HG03460 (cell line): ENCODE measurements around the gene CERT1.

Experiments used
- ATAC-seq: cut with Tn5 transposase; IDR thresholded peaks from one replicate; pipeline ENCODE4 v1.9.1; 2021; ENCODE audit not compliant: unreplicated experiment

Gene CERT1

GRCh38 chr5:75412111-75412990 is 99.1 kb downstream of the CERT1 start:
- ATAC-seq = no peak

- no peak for ATAC-seq
These were observed 106.1 kb downstream of the CERT1 start for GRCh38 chr5:75405296-75405695.

GRCh38 chr5:75395277-75395676 is 116.2 kb downstream of the CERT1 start:
- no peak for ATAC-seq

- ATAC-seq = no peak
These were observed 122.0 kb downstream of the CERT1 start for GRCh38 chr5:75389430-75389829.

- no peak for ATAC-seq
These were observed 123.6 kb downstream of the CERT1 start for GRCh38 chr5:75387806-75388205.

GRCh38 chr5:75384218-75384617 is 127.2 kb downstream of the CERT1 start:
- no peak for ATAC-seq

- no peak for ATAC-seq
These were observed 130.0 kb downstream of the CERT1 start for GRCh38 chr5:75381456-75381855.

GRCh38 chr5:75380099-75380498 is 131.3 kb downstream of the CERT1 start:
- ATAC-seq = no peak

GRCh38 chr5:75375414-75375813 is 136.0 kb downstream of the CERT1 start:
- no peak for ATAC-seq

GRCh38 chr5:75374394-75374814 is 137.0 kb downstream of the CERT1 start:
- no peak for ATAC-seq

- no peak for ATAC-seq
These were observed 137.6 kb downstream of the CERT1 start for GRCh38 chr5:75373862-75374261.

GRCh38 chr5:75368391-75368790 is 143.0 kb downstream of the CERT1 start:
- no peak for ATAC-seq

GRCh38 chr5:75367401-75367800 is 144.0 kb downstream of the CERT1 start:
- ATAC-seq = no peak

- peak; percentile 70 for ATAC-seq
These were observed 144.6 kb downstream of the CERT1 start for GRCh38 chr5:75366787-75367186.

GRCh38 chr5:75365740-75366139 is 145.7 kb downstream of the CERT1 start:
- ATAC-seq = no peak

- ATAC-seq = no peak
These were observed 146.7 kb downstream of the CERT1 start for GRCh38 chr5:75364571-75365280.

- no peak for ATAC-seq
These were observed 147.5 kb downstream of the CERT1 start for GRCh38 chr5:75363726-75364495.

GRCh38 chr5:75363111-75363510 is 148.3 kb downstream of the CERT1 start:
- ATAC-seq = no peak

- ATAC-seq = no peak
These were observed 148.9 kb downstream of the CERT1 start for GRCh38 chr5:75362474-75362975.

- no peak for ATAC-seq
These were observed 150.1 kb downstream of the CERT1 start for GRCh38 chr5:75361310-75361709.

GRCh38 chr5:75358117-75358516 is 153.3 kb downstream of the CERT1 start:
- no peak for ATAC-seq
